NCI-H1930 (cell line): ENCODE data around the gene MXI1.
"Not testable (repeated sequence)": the region's sequence is repeated elsewhere in the genome, so short reads cannot be mapped to it uniquely, and the experiment has no call there.

Source experiments
- DNase-seq, 2 experiments: peaks; one replicate each; lab custom pipeline; 2025; lab: John Stamatoyannopoulos, UW

The MXI1 gene

DNA sequence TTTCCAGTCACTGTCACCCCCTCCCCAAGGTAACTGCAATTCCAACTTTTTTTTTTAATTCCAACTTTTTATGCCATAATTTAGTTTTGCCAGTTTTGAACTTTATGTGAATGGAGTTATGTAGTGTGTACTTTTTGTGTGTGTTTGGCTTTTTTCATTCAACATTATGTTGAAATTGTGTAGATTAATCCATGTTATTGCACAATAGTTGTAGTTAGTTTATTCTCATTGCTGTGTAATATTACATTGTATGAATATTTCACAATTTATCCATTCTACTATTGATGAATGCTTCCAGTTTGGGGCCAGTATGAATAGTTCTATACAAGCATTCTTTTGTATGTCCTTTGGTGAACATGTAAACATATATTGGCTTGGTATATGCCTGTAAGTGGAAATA lies 32.5 kb downstream of the MXI1 start:
- DNase-seq = no peak

DNA sequence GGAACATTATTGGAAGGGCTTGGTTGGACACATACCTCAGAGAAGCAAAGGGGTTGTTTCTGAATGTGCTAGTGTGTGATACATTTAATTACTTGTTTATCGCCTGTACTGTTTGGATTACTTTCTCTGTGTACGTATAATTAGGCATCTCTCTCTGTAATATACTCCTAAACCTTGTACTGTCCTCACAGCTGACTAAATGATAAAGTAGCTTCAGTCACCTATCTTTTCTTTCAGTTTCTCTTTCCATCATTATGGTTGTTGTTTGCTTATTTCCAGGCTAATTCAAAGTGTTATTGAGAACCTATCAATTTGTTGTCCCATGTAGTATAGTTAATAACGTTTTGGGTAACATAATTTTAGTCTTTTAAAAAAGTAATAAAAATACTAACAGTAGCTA lies 34.0 kb downstream of the MXI1 start:
- no peak for DNase-seq

DNA sequence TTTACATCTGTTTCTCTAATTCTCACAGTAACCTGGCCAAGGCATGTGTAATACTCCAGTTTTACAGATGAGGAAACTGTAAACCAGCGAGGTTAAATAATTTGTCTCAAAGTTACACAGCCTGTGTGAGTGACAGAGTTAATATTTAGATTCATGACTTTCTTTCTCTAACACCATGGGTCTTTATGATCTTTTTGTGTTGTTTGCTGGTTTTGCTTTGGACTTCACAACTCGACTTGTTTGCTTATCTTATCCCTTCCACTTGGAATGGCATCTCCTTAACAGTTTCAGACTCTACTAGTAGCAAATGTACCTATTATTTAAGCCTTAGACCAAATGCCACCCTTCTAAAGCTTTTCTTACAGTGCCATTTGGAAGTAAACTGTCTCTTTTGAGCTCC lies 34.4 kb downstream of the MXI1 start:
- DNase-seq = no peak

DNA sequence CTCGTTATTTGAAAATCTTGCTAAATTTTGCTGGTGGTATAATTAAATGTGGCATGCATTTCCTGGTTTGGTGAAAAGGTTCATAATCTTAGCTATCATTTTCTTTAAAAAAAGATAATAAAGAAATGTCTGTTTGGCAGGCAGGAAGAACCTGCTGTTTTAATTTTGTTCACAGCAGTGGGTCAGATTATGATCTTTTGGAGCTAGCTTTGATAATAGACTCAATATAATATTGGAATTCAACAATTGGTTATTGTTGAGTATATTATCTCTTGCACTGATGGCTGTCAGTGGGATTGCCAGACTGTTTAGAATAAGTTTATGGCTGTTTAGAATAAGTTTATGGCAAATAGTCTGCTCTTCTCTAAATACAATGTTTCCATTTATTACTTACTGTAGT lies 35.1 kb downstream of the MXI1 start:
- DNase-seq = no peak

DNA sequence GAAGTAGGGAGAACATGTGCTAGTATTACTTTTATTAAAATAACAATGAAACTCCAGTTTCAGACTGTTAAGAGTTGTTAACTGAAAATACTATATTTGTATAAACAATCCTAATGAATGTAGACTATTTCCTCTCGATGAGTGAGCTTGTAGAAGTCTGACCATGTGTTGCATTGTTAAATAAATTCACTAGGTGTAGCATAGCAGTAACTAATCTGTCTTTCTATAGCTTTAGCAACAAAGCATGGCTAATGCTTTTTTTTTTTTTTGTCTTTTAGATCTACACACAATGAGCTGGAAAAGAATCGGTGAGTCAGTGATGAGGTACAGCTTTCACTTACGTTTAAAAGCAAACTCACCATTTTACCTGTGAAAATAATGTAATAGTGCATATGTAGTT lies 37.1 kb downstream of the MXI1 start:
- DNase-seq = no peak

DNA sequence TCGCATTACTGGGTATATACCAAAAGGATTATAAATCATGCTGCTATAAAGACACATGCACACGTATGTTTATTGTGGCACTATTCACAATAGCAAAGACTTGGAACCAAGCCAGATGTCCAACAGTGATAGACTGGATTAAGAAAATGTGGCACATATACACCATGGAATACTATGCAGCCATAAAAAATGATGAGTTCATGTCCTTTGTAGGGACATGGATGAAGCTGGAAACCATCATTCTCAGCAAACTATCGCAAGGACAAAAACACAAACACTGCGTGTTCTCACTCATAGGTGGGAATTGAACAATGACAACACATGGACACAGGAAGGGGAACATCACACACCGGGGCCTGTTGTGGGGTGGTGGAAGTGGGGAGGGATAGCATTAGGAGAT lies 40.4 kb downstream of the MXI1 start:
- not testable (repeated sequence) for DNase-seq

DNA sequence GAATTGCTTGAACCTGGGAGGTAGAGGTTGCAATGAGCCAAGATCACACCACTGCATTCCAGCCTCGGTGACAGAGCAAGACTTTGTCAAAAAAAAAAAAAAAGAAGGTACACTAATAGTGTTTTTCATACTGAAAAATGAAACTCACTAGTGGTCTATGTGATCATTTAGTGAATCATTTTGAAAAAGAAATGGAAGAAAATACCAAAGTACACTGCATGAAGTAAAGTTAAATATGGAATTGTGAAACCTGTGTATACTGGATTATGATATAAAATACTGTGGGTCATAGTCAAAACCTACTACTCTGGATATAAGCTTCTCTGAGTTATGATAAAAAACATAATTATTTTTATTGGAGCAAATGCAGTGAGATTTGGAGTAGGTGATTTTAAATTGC lies 42.1 kb downstream of the MXI1 start:
- not testable (repeated sequence) for DNase-seq

DNA sequence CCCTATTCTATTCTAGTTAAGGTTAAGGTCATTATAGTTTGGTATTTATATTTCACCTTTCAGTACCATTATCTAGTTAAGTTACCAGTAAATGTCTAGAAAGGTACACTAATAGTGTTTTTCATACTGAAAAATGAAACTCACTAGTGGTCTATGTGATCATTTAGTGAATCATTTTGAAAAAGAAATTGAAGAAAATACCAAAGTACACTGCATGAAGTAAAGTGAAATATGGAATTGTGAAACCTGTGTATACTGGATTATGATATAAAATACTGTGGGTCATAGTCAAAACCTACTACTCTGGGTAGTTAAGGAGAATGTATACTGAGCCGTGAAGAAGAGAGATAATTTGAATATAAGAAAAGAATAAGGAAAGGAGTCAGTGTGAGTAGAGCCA lies 44.0 kb downstream of the MXI1 start:
- not testable (repeated sequence) for DNase-seq

DNA sequence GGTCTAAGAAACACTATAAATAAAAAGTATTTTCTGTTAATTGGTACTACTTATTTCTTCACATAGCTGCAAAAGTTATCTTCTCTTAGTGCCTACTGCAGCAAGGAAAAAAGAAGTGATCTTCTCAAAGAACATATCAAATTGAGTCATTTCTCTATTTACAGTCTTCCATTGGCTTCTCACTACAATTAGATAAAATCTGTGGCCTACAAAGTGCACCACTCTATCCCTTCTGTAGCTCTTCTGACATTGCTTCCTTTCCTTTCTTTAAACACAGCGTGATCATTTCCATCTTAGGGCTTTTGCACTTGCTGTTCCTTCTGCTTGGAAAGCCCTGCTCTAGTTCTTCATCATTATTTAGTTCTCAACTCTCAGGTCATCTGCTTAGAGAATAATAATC lies 44.7 kb downstream of the MXI1 start:
- DNase-seq = no peak

DNA sequence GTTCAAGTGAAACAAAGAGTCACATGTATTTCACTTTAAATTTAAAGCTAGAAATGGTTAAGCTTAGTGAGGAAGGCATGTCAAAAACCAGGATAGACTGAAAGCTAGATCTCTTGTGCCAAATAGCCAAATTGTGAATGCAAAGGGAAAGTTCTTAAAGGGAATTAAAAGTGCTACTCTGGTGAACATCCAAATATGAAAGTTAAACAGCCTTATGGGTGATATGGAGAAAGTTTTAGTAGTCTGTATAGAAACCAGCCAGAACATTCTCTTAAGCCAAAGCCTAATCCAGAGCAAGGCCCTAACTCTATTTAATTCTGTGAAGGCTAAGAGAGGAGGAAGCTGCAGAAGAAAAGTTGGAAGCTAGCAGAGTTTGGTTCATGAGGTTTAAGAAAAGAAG lies 47.1 kb downstream of the MXI1 start:
- no peak for DNase-seq

DNA sequence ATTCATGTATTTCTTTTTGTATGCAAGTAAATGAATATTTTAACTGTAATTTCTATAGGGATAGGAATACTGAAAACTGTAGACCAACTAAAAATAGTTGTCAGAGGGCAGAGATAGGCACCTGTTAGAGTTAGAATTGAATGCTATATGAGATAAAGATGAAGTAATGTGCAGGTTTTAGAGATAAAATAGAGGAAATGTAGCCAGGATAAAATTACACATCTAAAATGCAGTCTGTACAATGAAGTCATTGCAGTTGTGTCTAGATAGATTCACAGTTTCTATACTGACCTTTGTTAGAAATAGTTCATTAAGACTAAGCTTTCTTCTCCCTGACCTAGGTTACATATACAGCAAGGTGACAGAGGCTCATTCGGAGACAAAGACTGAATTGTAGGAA lies 51.1 kb downstream of the MXI1 start:
- DNase-seq = no peak

DNA sequence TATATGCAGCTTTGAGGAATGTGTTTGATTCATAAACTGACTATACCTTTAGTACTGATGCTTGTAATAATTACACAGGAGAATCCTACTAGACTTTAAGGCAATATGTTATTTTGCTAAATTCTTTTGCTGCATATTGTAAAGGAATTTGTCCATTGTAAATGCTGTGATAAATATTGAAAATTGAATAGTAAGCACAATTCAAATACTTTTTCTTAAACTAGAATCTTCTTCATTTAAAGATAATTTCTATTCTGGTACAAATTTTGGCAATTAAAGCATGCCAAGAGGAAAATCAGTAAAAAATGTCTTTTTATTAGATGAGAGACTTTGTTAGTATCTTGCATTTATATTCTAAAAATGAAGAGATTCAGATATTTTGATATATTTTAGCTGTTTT lies 51.9 kb downstream of the MXI1 start:
- DNase-seq = no peak

DNA sequence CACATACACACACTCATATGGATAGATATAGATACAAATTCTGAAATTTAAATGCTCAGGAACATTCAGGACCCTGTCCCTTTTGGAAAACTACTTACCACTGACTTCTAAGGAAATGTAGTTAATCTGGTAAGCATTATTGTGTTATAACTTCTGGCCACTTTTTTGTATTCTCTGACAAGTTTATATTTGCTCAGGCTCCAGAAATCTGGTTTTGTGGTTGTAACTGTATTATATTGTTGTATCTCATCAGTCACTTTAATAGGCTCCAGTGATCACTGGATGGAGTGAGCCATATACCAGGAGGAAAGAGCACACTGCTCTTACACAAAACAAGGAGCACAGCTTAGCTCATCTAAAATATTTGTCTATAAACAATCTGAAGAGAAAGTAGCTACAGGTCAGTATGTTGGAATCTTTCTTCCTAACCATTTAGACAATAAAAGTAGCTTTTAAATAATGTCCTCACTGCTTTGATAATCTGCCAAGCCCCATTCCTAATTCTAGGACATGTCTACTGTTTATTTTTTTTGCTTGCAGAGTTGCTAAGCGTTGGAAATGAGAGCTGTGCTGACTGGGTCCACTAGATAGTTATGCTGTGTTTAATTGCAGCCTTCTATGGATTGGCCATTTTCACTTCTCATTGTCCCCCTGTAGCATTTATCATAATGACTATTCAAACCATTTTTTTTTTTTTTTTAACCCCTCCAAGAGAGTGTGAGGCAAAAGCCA lies 53.5 kb downstream of the MXI1 start:
- DNase-seq = no peak

DNA sequence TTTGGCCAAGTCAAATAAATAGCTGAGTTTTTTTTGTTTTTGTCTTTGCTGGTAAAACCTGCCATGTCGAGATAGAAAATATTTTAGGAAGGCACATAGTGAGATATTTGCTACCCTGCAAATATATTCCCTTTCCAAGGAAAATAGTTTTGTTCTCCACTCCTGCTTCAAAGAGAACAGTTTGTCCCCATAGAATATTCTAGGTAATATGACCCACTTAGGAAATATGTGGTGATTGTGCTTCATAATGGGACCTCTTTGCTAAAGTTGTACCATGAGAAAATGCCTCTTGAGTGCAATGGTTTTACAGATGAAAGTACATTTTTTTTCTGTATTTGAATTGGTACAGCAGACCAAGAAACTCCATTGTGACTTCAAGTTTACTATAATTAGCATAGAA lies 55.8 kb downstream of the MXI1 start:
- no peak for DNase-seq

DNA sequence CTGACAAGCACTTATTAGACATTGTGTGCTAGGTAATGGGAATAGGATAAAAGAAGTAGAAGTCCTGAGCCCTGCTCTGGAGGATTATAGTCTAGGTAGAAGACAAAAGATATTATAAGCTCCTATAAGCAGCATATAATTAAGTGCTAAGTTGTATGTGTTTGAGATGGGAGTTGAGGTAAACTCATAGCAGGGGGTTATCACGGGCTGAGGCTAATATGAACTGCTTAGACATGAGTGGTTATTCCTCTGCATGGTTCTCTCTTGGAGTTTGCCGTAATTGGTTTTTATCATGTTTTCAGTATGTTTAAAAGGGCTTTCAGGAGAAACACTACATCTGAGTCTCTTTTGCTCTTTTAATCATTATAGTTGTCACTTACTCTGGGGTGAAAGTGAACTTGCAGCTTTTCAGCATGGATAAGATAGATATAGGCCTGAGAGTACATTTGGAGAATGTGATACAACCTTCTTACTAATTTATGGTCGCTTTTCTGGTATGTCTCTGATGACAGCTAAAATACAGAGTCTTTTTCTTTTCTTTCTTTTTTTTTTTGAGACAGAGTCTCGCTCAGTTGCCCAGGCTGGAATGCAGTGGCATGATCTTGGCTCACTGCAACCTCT lies 58.3 kb downstream of the MXI1 start:
- DNase-seq = no peak

DNA sequence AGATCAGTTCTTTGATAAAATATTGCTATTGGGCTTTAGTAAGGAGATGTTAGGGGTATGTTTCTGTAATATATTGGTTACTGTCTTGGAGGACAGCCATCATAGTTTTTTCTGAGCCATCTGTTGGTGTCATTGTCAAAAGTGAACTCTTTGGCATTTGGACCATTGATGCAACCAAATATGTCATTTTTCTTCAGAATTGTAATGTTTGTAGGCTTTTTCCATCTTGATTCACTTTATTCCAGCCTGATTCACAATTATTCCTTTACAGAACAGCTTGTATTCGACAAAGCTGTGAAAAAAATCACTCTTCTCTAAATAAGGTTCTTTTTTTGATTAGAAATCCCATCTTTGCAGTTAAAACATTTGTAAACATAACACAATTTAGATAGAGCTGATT lies 59.9 kb downstream of the MXI1 start:
- no peak for DNase-seq

DNA sequence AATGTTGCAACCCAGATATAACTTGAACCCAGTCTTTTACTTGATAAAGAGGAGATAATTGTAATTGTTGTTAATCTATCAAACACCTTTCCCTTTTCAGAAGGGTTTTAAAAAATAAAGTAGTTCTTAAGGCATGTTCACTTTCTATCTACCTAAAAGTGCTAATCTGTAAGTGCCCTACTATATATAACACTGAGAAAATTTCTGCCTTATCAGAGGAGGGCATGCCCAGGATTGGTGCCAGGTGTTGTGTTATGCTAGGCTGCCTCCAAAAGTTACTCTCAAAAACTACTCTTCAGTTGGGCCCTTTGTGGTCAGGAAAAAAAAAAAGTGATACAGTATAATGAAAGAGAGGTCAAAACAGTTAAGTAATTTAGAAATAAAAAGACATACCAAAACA lies 61.0 kb downstream of the MXI1 start:
- DNase-seq = no peak

DNA sequence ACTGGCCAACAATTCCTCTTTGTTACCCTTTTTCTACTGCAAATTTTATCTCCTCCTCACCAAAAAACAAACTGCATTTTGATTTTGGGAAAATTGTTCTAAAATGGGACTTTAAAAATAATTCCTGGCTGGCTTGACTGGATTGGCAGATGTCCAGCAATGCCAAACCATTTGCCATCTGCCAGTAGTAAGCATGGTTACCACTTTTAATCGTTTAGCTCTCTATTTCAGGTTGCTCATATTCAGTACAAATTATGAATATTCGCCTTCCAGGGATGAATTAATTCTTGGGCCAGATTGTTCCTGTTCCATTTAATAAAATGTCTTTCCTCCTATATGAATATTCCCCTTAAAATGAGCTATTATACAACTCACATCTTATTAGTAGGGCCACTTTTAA lies 61.6 kb downstream of the MXI1 start:
- DNase-seq = no peak

DNA sequence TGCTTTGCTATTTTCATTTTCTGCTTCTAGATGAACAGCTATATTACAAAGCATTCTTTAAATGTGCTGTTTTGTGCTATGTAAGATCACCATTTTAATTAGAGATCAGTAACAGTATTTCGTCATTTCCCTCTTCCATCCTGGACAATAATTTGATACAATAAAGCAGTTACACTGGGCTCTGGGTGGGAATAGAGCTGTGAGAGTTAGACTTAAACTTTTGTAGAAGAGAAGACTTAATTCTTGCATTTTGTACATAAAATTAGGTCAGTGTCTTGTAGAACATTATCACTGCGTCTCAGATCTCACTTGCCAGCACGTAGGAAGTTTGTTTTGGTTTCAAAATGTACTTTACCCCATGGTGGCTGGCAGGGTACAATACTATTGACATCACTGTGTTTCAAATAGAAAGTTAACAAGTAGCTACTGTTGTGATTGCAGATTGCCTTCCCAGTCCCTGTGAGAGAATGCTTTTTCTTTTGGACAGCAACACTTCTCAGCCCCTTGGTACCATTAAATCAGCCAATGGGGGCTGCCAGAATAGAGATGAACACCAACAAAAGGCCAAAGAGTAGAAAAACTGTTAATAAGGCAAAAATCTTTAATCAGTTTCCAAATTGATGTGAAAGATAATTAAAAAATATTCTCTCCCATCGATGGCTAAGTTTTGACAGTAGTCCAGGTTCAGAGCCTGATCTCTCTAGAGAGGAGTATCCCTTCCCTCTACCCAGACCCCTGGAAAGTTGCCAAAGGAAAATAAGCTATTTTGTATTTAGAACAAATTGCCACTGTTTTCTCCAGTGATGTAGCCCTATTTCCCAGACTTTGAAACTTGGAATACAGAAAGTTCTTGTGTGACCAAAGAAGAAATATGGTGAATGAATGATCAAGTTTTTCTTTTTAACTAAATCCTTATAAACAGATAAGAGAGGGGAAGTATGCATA lies 62.2 kb downstream of the MXI1 start:
- DNase-seq = no peak

DNA sequence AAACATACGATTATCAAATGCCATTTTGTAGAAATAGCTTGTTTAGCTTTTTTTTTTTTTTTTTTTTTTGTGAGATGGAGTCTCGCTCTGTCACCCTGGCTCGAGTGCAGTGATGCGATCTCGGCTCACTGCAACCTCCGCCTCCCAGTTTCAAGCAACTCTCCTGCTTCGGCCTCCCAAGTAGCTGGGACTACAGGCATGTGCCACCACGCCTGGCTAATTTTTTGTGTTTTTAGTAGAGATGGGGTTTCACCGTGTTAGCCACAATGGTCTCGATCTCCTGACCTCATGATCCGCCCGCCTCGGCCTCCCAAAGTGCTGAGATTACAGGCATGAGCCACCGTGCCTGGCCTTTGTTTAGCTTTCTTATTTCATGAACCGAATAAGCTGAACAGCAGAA lies 65.6 kb downstream of the MXI1 start:
- DNase-seq = not testable (repeated sequence)

DNA sequence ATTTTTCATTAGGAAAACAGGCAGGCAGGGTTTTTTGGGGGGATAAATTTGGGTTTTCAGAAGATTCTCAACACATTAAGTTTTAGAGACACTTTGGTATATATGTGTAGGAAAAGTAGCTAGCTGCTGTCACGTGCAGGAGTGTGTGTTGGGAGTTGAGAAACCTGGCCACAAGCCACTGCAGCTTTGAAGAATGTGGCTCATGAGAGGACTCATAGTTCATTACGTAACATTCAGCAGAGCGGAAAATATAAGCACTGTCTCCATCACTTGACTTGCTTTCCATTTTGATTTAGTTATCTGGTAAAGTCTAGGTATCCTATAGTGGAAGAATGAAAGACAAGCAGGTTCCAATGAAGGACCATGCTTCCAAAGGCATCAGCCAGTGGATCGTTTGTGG lies 66.1 kb downstream of the MXI1 start:
- no peak for DNase-seq

DNA sequence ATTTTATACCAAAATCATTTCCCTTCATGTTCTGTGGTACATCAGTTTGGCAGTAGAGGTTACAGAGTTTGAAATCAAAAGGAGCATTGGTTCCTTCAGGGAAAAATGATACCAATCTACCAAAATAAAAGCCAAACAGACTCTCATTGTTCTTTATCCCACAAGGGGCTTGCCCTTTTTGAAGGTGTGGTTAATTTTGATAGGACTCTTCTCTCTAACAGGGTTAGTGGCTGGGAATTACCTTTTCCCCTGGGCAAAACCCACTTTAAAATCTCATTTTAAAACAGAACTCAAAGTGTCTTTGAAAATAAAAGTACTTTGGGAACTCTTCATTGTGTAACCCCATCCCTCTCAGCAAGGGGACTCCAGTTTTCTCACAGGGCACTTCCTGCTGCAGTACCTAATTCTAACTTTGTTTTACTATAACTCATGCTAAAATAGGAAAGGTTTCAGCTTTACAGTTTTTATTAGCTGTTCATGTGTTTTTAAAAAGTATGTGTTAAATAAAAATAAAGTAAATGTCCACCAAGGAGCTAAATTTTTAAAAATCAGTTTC lies 66.7 kb downstream of the MXI1 start:
- DNase-seq = no peak

DNA sequence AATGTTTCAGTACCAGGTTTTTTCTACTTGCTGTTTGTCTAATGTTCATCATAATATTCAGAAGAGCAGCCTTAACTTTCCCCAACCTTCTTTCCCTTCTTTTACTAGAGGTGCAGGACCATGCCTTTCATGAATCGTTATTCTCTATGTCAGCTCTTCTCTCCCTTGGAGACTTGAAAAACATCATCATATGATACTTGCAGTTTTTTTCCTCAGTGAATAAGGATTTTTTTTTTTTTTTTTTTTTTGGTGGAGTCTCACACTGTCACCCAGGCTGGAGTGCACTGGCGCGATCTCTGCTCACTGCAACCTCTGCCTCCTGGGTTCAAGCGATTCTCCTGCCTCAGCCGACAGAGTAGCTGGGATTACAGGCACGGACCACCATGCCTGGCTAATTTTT lies 67.2 kb downstream of the MXI1 start:
- DNase-seq = no peak
